B cell (primary cell): ENCODE measurements around the gene GID4. TPM values are rescaled to one million over a fixed set of nuclear protein-coding genes. Genes with fewer than 3 reads are reported as not detected.

Experiments used
- ATAC-seq: fragments of 200-7000 bp; cut with Tn5 transposase; one replicate; pipeline ENCODE4 v1.10.0; 2021; ENCODE audit warnings: low read depth, mild to moderate bottlenecking, moderate number of reproducible peaks, moderate library complexity
- CTCF ChIA-PET: fragments of 350-600 bp; sonication (Branson Sonifier 250); formaldehyde crosslinking; loops from one replicate; lab custom pipeline; 2021; ENCODE audit warnings: antibody characterized with exemption, inconsistent platforms; lab: Charles Lee
- POLR2A ChIA-PET: fragments of 350-600 bp; sonication (Branson Sonifier 250); formaldehyde crosslinking; loops from one replicate; lab custom pipeline; 2021; ENCODE audit warnings: antibody characterized with exemption; lab: Charles Lee
- DNase-seq: peaks from one replicate; pipeline ENCODE4 v3.0.0; 2013
- H2AFZ ChIP-seq: 2 replicates; pipeline ENCODE4 v1.6.1; 2012; ENCODE audit warnings: mild to moderate bottlenecking, low read depth, low read length; ENCODE audit not compliant: insufficient read depth, poor library complexity, severe bottlenecking
- H3K27ac ChIP-seq, 2 donors: 1 replicate in 1 of 2; 2 replicates in 1 of 2; pipeline ENCODE4 v1.5.1; 2012 to 2013; ENCODE audit warnings: low read length in 2 of 2, mild to moderate bottlenecking in 2 of 2, moderate library complexity in 1 of 2
- H3K27me3 ChIP-seq, 4 experiments: fragments of 200-600 bp in 1 of 4; sonication (generic) in 1 of 4; replicated peaks in 1 of 4; 1 replicate in 2 of 4; 2 replicates in 2 of 4; pipeline versions ENCODE4 v1.6.1 to v1.7.0; 2013 to 2016; ENCODE audit warnings: low read length in 3 of 4, mild to moderate bottlenecking in 2 of 4, mixed read lengths in 1 of 4, moderate library complexity in 1 of 4; ENCODE audit not compliant: insufficient read depth in 4 of 4, control insufficient read depth in 3 of 4; ENCODE audit errors: control extremely low read depth in 1 of 4
- H3K36me3 ChIP-seq, 2 experiments: replicated peaks in 1 of 2; 1 replicate in 1 of 2; 2 replicates in 1 of 2; pipeline versions ENCODE4 v1.6.1 to v1.7.1; 2013; ENCODE audit warnings: low read length in 1 of 2; ENCODE audit not compliant: insufficient read depth in 2 of 2, control insufficient read depth in 1 of 2; ENCODE audit errors: control extremely low read depth in 1 of 2, extremely low read depth in 1 of 2
- H3K4me1 ChIP-seq, 2 donors: fragments of 200-600 bp in 1 of 2; sonication (generic) in 1 of 2; 1 replicate in 1 of 2; 2 replicates in 1 of 2; pipeline versions ENCODE4 v1.5.1 to v1.6.1; 2013 to 2017; ENCODE audit warnings: low read length in 2 of 2; ENCODE audit not compliant: control insufficient read depth in 2 of 2, insufficient read depth in 2 of 2
- H3K4me2 ChIP-seq: replicated peaks from 2 replicates; pipeline ENCODE3; 2012; ENCODE audit warnings: mild to moderate bottlenecking, low read depth, low read length; ENCODE audit not compliant: poor library complexity, severe bottlenecking
- H3K4me3 ChIP-seq, 5 experiments: fragments of 200-600 bp in 1 of 5; sonication (generic) in 1 of 5; 1 replicate in 3 of 5; 2 replicates in 2 of 5; pipeline versions ENCODE4 v1.5.1 to v1.7.0; 2011 to 2016; ENCODE audit warnings: low read length in 4 of 5, mild to moderate bottlenecking in 4 of 5, low read depth in 2 of 5, control low read depth in 1 of 5, moderate library complexity in 1 of 5; ENCODE audit not compliant: insufficient read depth in 1 of 5; ENCODE audit errors: control extremely low read depth in 1 of 5, extremely low read depth in 1 of 5
- H3K79me2 ChIP-seq: fragments of 200-600 bp; sonication (generic); one replicate; pipeline ENCODE4 v1.6.0; 2016; ENCODE audit warnings: low read length; ENCODE audit not compliant: control insufficient read depth, insufficient read depth
- H3K9ac ChIP-seq: fragments of 200-600 bp; sonication (generic); 2 replicates; pipeline ENCODE4 v1.6.1; 2017; ENCODE audit warnings: mild to moderate bottlenecking, low read length, moderate library complexity
- H3K9me3 ChIP-seq, 3 donors: one replicate each; pipeline versions ENCODE4 v1.6.1 to v1.7.1; 2013; ENCODE audit warnings: low read length in 2 of 3; ENCODE audit not compliant: control insufficient read depth in 2 of 3, insufficient read depth in 1 of 3; ENCODE audit errors: control extremely low read depth in 1 of 3
- H4K20me1 ChIP-seq: 2 replicates; pipeline ENCODE4 v1.6.0; 2012; ENCODE audit warnings: mild to moderate bottlenecking, low read length; ENCODE audit not compliant: insufficient read depth, control insufficient read depth, poor library complexity, severe bottlenecking
- H3K27ac Mint-ChIP-seq: one replicate; pipeline ENCODE4 v1.8.0; 2021; ENCODE audit warnings: mixed read lengths
- H3K27me3 Mint-ChIP-seq: one replicate; pipeline ENCODE4 v1.8.0; 2021; ENCODE audit warnings: mixed read lengths
- H3K4me1 Mint-ChIP-seq: one replicate; pipeline ENCODE4 v1.8.0; 2021; ENCODE audit warnings: mixed read lengths
- H3K4me3 Mint-ChIP-seq: one replicate; pipeline ENCODE4 v1.8.0; 2021; ENCODE audit warnings: mixed read lengths
- H3K9me3 Mint-ChIP-seq: one replicate; pipeline ENCODE4 v1.8.0; 2022; ENCODE audit warnings: mixed read lengths; ENCODE audit not compliant: insufficient read depth
- CTCF ChIP-seq: fragments of 200-600 bp; IDR thresholded peaks from one replicate; pipeline ENCODE4 v1.8.0; 2022; ENCODE audit warnings: antibody characterized with exemption, mild to moderate bottlenecking
- EZH2 ChIP-seq: IDR thresholded peaks from 2 replicates; pipeline ENCODE4 v1.6.1; 2012; ENCODE audit warnings: borderline replicate concordance, low read depth, mild to moderate bottlenecking, moderate library complexity, low read length; ENCODE audit not compliant: insufficient read depth, poor library complexity, severe bottlenecking
- WGBS: methylation state at CpG from one replicate; pipeline ENCODE4 v1.1.5; 2013; ENCODE audit warnings: missing lambda C conversion rate; ENCODE audit not compliant: insufficient coverage; 5-methylcytosine and 5-hydroxymethylcytosine counted together
- intact Hi-C: fragments of 100-400 bp; cut with micrococcal nuclease; formaldehyde crosslinking; loops from one replicate; pipeline ENCODE4 v1.10.0; 2022
- polyA plus RNA-seq: library from polyadenylated mRNA; depleted of rRNA; stranded (reverse); fragments of >200 nt; gene quantifications from 2 replicates; pipeline ENCODE4 v1.2.3, GENCODE V29; 2012
- total RNA-seq, 2 donors: library from RNA; stranded (reverse); fragments of 120-200 nt in 1 of 2; gene quantifications; 1 replicate in 1 of 2; 2 replicates in 1 of 2; pipeline versions ENCODE4 v1.2.3 to v1.2.4, GENCODE V29; 2013 to 2022

GID4 gene
- total and polyA plus RNA-seq, 2 donors (not counting 1 experiment from before 2014, with no cell fraction given) = 5.6 to 11.8 TPM

- H3K27ac Mint-ChIP-seq = no peak overlapping the region
- TF ChIP-seq EZH2 (no peak), CTCF (no peak)
- H3K4me1 ChIP-seq = no peaks in the 10 kb centered on the region
Observed at GRCh38 chr17:18016426-18016825, 22.8 kb upstream of the GID4 start.

GRCh38 chr17:18017958-18018357 is 21.2 kb upstream of the GID4 start:
- CTCF ChIA-PET = no interaction called here
- Histone ChIP-seq H3K4me2 (no peak overlapping the region), H4K20me1 (no peaks in the 10 kb centered on the region), H3K9me3 (no peaks in the 10 kb centered on the region), H3K4me1 (no peaks in the 10 kb centered on the region), H3K9ac (no peak overlapping the region), H3K4me3 (no peak overlapping the region), H3K27me3 (no peaks in the 10 kb centered on the region), H2AFZ (no peak overlapping the region), H3K36me3 (peaks cover 5 to 61% of the 10 kb centered on the region in 2 experiments), H3K79me2 (peaks cover 4% of the 10 kb centered on the region), H3K27ac (no peak overlapping the region)
- Mint-ChIP-seq H3K27me3 (no peaks in the 10 kb centered on the region), H3K4me1 (no peaks in the 10 kb centered on the region), H3K4me3 (no peak overlapping the region), H3K9me3 (no peaks in the 10 kb centered on the region), H3K27ac (no peak overlapping the region)
- TF ChIP-seq CTCF (no peak), EZH2 (no peak)
- POLR2A ChIA-PET = no interaction called here
- no peak for DNase-seq
- intact Hi-C loops = no loop called here
- WGBS = 100% methylated on average over 1 of the region's 3 CpGs
- ATAC-seq = no peak

More at GRCh38 chr17:18016426-18016825, 22.8 kb upstream of the GID4 start:
- no peak for DNase-seq
- no peak for ATAC-seq
- Histone ChIP-seq H2AFZ (no peak overlapping the region), H3K4me3 (no peak overlapping the region), H3K27ac (no peak overlapping the region), H3K36me3 (peaks cover 5 to 57% of the 10 kb centered on the region in 2 experiments), H3K27me3 (no peaks in the 10 kb centered on the region), H3K9me3 (no peaks in the 10 kb centered on the region), H3K79me2 (peaks cover 4% of the 10 kb centered on the region), H3K4me2 (no peak overlapping the region), H4K20me1 (no peaks in the 10 kb centered on the region), H3K9ac (no peak overlapping the region)
- intact Hi-C loops = no loop called here
- WGBS = 98% methylated on average over 7 of the region's 12 CpGs
- Mint-ChIP-seq H3K4me3 (no peak overlapping the region), H3K4me1 (no peaks in the 10 kb centered on the region), H3K9me3 (no peaks in the 10 kb centered on the region), H3K27me3 (no peaks in the 10 kb centered on the region)
- POLR2A ChIA-PET = no interaction called here
- CTCF ChIA-PET = no interaction called here
